OCI-LY1 (cell line): ENCODE data around the gene EBF4.
"Not testable (repeated sequence)": the region's sequence is repeated elsewhere in the genome, so short reads cannot be mapped to it uniquely, and the experiment has no call there.

Experiments
- H2AFZ ChIP-seq: fragments of 200-600 bp; sonication (generic), shearing (Covaris generic); 2 replicates; pipeline ENCODE4 v1.6.0; 2014; ENCODE audit warnings: antibody characterized with exemption, mild to moderate bottlenecking, low read length
- H3F3A ChIP-seq: fragments of 200-600 bp; sonication (generic), shearing (Covaris generic); 2 replicates; pipeline ENCODE4 v1.6.0; 2014; ENCODE audit warnings: mild to moderate bottlenecking, antibody characterized with exemption, low read length, moderate library complexity; ENCODE audit not compliant: insufficient read depth
- H3K27ac ChIP-seq: fragments of 200-600 bp; sonication (generic); 2 replicates; pipeline ENCODE4 v1.5.1; 2014; ENCODE audit warnings: low read length, mixed run types, mild to moderate bottlenecking, low read depth; ENCODE audit not compliant: poor library complexity, severe bottlenecking
- H3K27me3 ChIP-seq: fragments of 200-600 bp; sonication (generic); 2 replicates; pipeline ENCODE4 v1.6.0; 2014; ENCODE audit warnings: antibody characterized with exemption, mild to moderate bottlenecking, low read length, moderate library complexity; ENCODE audit not compliant: insufficient read depth
- H3K36me3 ChIP-seq: fragments of 200-600 bp; sonication (generic); 2 replicates; pipeline ENCODE4 v1.6.1; 2014; ENCODE audit warnings: mild to moderate bottlenecking, antibody characterized with exemption, low read length, moderate library complexity, mixed read lengths; ENCODE audit not compliant: insufficient read depth
- H3K4me1 ChIP-seq: fragments of 200-600 bp; sonication (generic); 2 replicates; pipeline ENCODE4 v1.5.1; 2014; ENCODE audit warnings: mild to moderate bottlenecking, low read length, moderate library complexity; ENCODE audit not compliant: insufficient read depth, severe bottlenecking
- H3K4me2 ChIP-seq: fragments of 200-600 bp; sonication (generic), shearing (Covaris generic); 2 replicates; pipeline ENCODE4 v1.6.1; 2014; ENCODE audit warnings: low read length
- H3K4me3 ChIP-seq: fragments of 200-600 bp; sonication (generic); 2 replicates; pipeline ENCODE4 v1.5.1; 2014; ENCODE audit warnings: low read length, low read depth, mild to moderate bottlenecking, mixed read lengths; ENCODE audit not compliant: poor library complexity, severe bottlenecking
- H3K79me2 ChIP-seq: fragments of 200-600 bp; shearing (Covaris generic); 2 replicates; pipeline ENCODE4 v1.6.1; 2016; ENCODE audit warnings: mixed run types, low read length, mixed read lengths; ENCODE audit not compliant: insufficient read depth
- H3K9ac ChIP-seq: fragments of 200-600 bp; sonication (generic), shearing (Covaris generic); 2 replicates; pipeline ENCODE4 v1.6.1; 2014; ENCODE audit warnings: mild to moderate bottlenecking, low read length, mixed read lengths
- H3K9me2 ChIP-seq: fragments of 200-600 bp; sonication (generic), shearing (Covaris generic); 2 replicates; pipeline ENCODE4 v1.6.1; 2014; ENCODE audit warnings: low read depth, mild to moderate bottlenecking, low read length, mixed read lengths
- H3K9me3 ChIP-seq: fragments of 200-600 bp; shearing (Covaris generic); 2 replicates; pipeline ENCODE4 v1.6.1; 2014; ENCODE audit warnings: low read length, mixed read lengths
- H4K20me1 ChIP-seq: fragments of 200-600 bp; sonication (generic), shearing (Covaris generic); 2 replicates; pipeline ENCODE4 v1.6.0; 2016; ENCODE audit warnings: mild to moderate bottlenecking, low read length; ENCODE audit not compliant: insufficient read depth
- EZH2 ChIP-seq: fragments of 200-600 bp; sonication (generic), shearing (Covaris generic); IDR thresholded peaks from 2 replicates; pipeline ENCODE4 v1.8.0; 2017; ENCODE audit warnings: borderline replicate concordance, mixed run types, mild to moderate bottlenecking, antibody characterized with exemption, low read length, moderate library complexity, mixed read lengths
- TF ChIP-seq, protein P1 (sequence below): fragments of 200-600 bp; sonication (generic), shearing (Covaris generic); IDR thresholded peaks from 2 replicates; pipeline ENCODE4 v1.5.1; 2017; ENCODE audit warnings: mild to moderate bottlenecking, antibody characterized with exemption, low read length, moderate library complexity, mixed read lengths

Gene EBF4

GRCh38 chr20:2763186-2763585, 70.6 kb downstream of the EBF4 start:
- H3F3A ChIP-seq: no peaks in the 10 kb centered on the region
- H3K9me2 ChIP-seq: no peaks in the 10 kb centered on the region
- no peaks in the 10 kb centered on the region for H3K9me3 ChIP-seq
- H3K4me1 ChIP-seq: no peaks in the 10 kb centered on the region
- no peak overlapping the region for H2AFZ ChIP-seq
- no peaks in the 10 kb centered on the region for H3K36me3 ChIP-seq
- H3K9ac ChIP-seq: no peak overlapping the region
- H3K27ac ChIP-seq: no peak overlapping the region
- H3K27me3 ChIP-seq: no peaks in the 10 kb centered on the region
- no peak overlapping the region for H3K4me2 ChIP-seq
- no peaks in the 10 kb centered on the region for H3K79me2 ChIP-seq
- no peak overlapping the region for H3K4me3 ChIP-seq
- no peaks in the 10 kb centered on the region for H4K20me1 ChIP-seq
- TF ChIP-seq, protein P1, sequence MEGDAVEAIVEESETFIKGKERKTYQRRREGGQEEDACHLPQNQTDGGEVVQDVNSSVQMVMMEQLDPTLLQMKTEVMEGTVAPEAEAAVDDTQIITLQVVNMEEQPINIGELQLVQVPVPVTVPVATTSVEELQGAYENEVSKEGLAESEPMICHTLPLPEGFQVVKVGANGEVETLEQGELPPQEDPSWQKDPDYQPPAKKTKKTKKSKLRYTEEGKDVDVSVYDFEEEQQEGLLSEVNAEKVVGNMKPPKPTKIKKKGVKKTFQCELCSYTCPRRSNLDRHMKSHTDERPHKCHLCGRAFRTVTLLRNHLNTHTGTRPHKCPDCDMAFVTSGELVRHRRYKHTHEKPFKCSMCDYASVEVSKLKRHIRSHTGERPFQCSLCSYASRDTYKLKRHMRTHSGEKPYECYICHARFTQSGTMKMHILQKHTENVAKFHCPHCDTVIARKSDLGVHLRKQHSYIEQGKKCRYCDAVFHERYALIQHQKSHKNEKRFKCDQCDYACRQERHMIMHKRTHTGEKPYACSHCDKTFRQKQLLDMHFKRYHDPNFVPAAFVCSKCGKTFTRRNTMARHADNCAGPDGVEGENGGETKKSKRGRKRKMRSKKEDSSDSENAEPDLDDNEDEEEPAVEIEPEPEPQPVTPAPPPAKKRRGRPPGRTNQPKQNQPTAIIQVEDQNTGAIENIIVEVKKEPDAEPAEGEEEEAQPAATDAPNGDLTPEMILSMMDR: no peak
- TF ChIP-seq EZH2: no peak

- no peaks in the 10 kb centered on the region for H3K36me3 ChIP-seq
- peaks cover 3% of the 10 kb centered on the region; the same call in 1 of the 2 replicates for H3K27me3 ChIP-seq
- no peaks in the 10 kb centered on the region for H3K4me1 ChIP-seq
- no peaks in the 10 kb centered on the region for H3F3A ChIP-seq
- H4K20me1 ChIP-seq: no peaks in the 10 kb centered on the region
- no peak overlapping the region for H3K9ac ChIP-seq
- H3K4me2 ChIP-seq: no peak overlapping the region
- H2AFZ ChIP-seq: no peak overlapping the region
- H3K79me2 ChIP-seq: no peaks in the 10 kb centered on the region
- TF ChIP-seq, protein P1: no peak
- no peak for TF ChIP-seq EZH2
- no peaks in the 10 kb centered on the region for H3K9me2 ChIP-seq
- no peaks in the 10 kb centered on the region for H3K9me3 ChIP-seq
- no peak overlapping the region for H3K4me3 ChIP-seq
- no peak overlapping the region for H3K27ac ChIP-seq
These were observed 75.4 kb downstream of the EBF4 start for GRCh38 chr20:2767768-2768631.

- no peak overlapping the region for H3K4me3 ChIP-seq
- no peaks in the 10 kb centered on the region for H3K9me3 ChIP-seq
- no peaks in the 10 kb centered on the region for H3F3A ChIP-seq
- no peaks in the 10 kb centered on the region for H3K36me3 ChIP-seq
- H3K9ac ChIP-seq: no peak overlapping the region
- no peak overlapping the region for H2AFZ ChIP-seq
- H3K9me2 ChIP-seq: no peaks in the 10 kb centered on the region
- H3K27ac ChIP-seq: no peak overlapping the region
- peaks cover 3% of the 10 kb centered on the region; the same call in 1 of the 2 replicates for H3K27me3 ChIP-seq
- TF ChIP-seq, protein P1: no peak
- TF ChIP-seq EZH2: no peak
- H4K20me1 ChIP-seq: no peaks in the 10 kb centered on the region
- no peak overlapping the region for H3K4me2 ChIP-seq
- H3K79me2 ChIP-seq: no peaks in the 10 kb centered on the region
- no peaks in the 10 kb centered on the region for H3K4me1 ChIP-seq
These were observed 76.0 kb downstream of the EBF4 start for GRCh38 chr20:2768632-2769015.

- H3K79me2 ChIP-seq, H3K27ac ChIP-seq, H3K36me3 ChIP-seq, H3K9ac ChIP-seq, H3F3A ChIP-seq, H4K20me1 ChIP-seq, H3K4me3 ChIP-seq, H3K27me3 ChIP-seq, H3K4me1 ChIP-seq, H3K4me2 ChIP-seq, H3K9me3 ChIP-seq, H3K9me2 ChIP-seq, H2AFZ ChIP-seq: not testable (repeated sequence)
These were observed 77.5 kb downstream of the EBF4 start for GRCh38 chr20:2770091-2770490.
